ENCODE measurements around the gene TFG.

TFG gene

GRCh38 chr3:100697723-100698285 is 11.5 kb upstream of the TFG start:
- Histone ChIP-seq H3K4me2 (ENCODE audit: low read depth, low read length) (no peak overlapping the region), H3K27ac (ENCODE audit: low read length) (no peak overlapping the region), H4K20me1 (ENCODE audit: insufficient read depth, low read length) (no peaks in the 10 kb centered on the region), H3K9ac (ENCODE audit: low read length) (no peak overlapping the region), H3K9me3 (replicated peaks; ENCODE audit: insufficient read depth, low read length) (no peaks in the 10 kb centered on the region), H2AFZ (ENCODE audit: low read length) (no peak overlapping the region), H3K79me2 (ENCODE audit: low read length) (no peaks in the 10 kb centered on the region), H3F3A (ENCODE audit: insufficient read depth, low read length) (peaks cover 4% of the 10 kb centered on the region), H3K4me3 (ENCODE audit: low read length) (no peak overlapping the region), H3K27me3 (replicated peaks; ENCODE audit: insufficient read depth, low read length) (no peaks in the 10 kb centered on the region), H3K36me3 (replicated peaks; ENCODE audit: insufficient read depth, low read length) (no peaks in the 10 kb centered on the region), H3K9me2 (replicated peaks; ENCODE audit: insufficient read depth, low read length) (no peaks in the 10 kb centered on the region), H3K4me1 (ENCODE audit: low read length) (peaks cover 8% of the 10 kb centered on the region)
- DNase-seq: no peak
- no peak for TF ChIP-seq EZH2 (optimal IDR thresholded peaks at IDR 0.05; ENCODE audit: low read depth, low read length)
- TF ChIP-seq, protein P1, sequence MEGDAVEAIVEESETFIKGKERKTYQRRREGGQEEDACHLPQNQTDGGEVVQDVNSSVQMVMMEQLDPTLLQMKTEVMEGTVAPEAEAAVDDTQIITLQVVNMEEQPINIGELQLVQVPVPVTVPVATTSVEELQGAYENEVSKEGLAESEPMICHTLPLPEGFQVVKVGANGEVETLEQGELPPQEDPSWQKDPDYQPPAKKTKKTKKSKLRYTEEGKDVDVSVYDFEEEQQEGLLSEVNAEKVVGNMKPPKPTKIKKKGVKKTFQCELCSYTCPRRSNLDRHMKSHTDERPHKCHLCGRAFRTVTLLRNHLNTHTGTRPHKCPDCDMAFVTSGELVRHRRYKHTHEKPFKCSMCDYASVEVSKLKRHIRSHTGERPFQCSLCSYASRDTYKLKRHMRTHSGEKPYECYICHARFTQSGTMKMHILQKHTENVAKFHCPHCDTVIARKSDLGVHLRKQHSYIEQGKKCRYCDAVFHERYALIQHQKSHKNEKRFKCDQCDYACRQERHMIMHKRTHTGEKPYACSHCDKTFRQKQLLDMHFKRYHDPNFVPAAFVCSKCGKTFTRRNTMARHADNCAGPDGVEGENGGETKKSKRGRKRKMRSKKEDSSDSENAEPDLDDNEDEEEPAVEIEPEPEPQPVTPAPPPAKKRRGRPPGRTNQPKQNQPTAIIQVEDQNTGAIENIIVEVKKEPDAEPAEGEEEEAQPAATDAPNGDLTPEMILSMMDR (IDR thresholded peaks at IDR 0.05; ENCODE audit: low read length): no peak

DNA sequence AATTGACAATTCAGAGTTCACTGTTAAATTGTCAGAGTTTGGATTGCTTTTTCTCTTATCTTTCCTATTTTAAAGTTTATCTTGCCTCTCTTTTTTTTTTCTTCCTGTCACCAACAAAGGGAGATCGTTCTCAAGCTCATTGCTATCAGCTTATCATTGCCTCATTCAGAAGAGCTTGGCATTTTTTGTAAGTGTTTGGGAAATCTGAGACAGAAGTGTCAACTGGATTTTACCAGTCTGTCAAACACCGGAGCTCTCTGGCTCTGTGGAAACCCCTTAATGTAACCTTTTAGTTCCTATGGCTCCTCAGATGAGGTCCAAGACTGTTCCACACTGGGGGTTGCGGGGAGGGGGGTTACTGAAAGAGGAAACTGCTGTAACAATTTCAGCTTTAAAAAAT is 10.6 kb upstream of the TFG start:
- Histone ChIP-seq H3K79me2 (ENCODE audit: low read length) (no peaks in the 10 kb centered on the region), H3K27me3 (replicated peaks; ENCODE audit: insufficient read depth, low read length) (no peaks in the 10 kb centered on the region)
- no peak for TF ChIP-seq EZH2 (optimal IDR thresholded peaks at IDR 0.05; ENCODE audit: low read depth, low read length)
- TF ChIP-seq, protein P1 (IDR thresholded peaks at IDR 0.05; ENCODE audit: low read length): no peak
- no peak for TF ChIP-seq EZH2phosphoT487 (IDR thresholded peaks at IDR 0.05; ENCODE audit: low read length)

DNA sequence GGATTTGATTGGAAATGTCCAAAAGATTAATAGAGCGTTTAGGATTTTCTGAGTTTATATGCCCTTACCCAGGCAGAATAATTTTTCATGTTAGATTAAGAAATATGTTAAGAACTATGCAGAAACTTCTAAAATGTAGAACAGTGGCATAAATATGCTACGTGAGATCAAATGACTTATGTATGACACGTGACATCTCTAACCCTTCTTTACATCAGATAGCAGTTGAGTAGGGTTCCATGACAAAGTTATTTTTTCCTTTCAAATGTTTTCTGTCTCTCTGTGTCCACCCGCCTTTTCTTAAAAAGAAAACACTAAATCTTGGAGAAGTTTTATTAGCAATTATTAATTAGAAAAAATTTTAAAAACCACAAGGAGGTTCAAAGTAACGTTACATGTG is 8.6 kb upstream of the TFG start:
- no peaks in the 10 kb centered on the region for H3K9me2 ChIP-seq (replicated peaks; ENCODE audit: insufficient read depth, low read length)
- H3K27me3 ChIP-seq (replicated peaks; ENCODE audit: insufficient read depth, low read length): no peaks in the 10 kb centered on the region
- H3K36me3 ChIP-seq (replicated peaks; ENCODE audit: insufficient read depth, low read length): no peaks in the 10 kb centered on the region
- no peaks in the 10 kb centered on the region for H3K9me3 ChIP-seq (replicated peaks; ENCODE audit: insufficient read depth, low read length)
- no peaks in the 10 kb centered on the region for H4K20me1 ChIP-seq (ENCODE audit: insufficient read depth, low read length)
- peaks cover 10% of the 10 kb centered on the region for H3F3A ChIP-seq (ENCODE audit: insufficient read depth, low read length)
- H3K9ac ChIP-seq (ENCODE audit: low read length): no peak overlapping the region
- no peak overlapping the region for H2AFZ ChIP-seq (ENCODE audit: low read length)
- no peak overlapping the region for H3K4me3 ChIP-seq (ENCODE audit: low read length)
- DNase-seq: no peak
- H3K4me1 ChIP-seq (ENCODE audit: low read length): peaks cover 18% of the 10 kb centered on the region
- no peak overlapping the region for H3K4me2 ChIP-seq (ENCODE audit: low read depth, low read length)
- H3K27ac ChIP-seq (ENCODE audit: low read length): no peak overlapping the region
- no peaks in the 10 kb centered on the region for H3K79me2 ChIP-seq (ENCODE audit: low read length)
- TF ChIP-seq, protein P1 (IDR thresholded peaks at IDR 0.05; ENCODE audit: low read length): no peak
- TF ChIP-seq EZH2phosphoT487 (IDR thresholded peaks at IDR 0.05; ENCODE audit: low read length) (no peak), EZH2 (optimal IDR thresholded peaks at IDR 0.05; ENCODE audit: low read depth, low read length) (no peak)

More for the DNA sequence above, 10.6 kb upstream of the TFG start:
- Histone ChIP-seq H3K9ac (ENCODE audit: low read length) (no peak overlapping the region), H2AFZ (ENCODE audit: low read length) (no peak overlapping the region), H3K27ac (ENCODE audit: low read length) (no peak overlapping the region), H3K36me3 (replicated peaks; ENCODE audit: insufficient read depth, low read length) (no peaks in the 10 kb centered on the region), H3K4me1 (ENCODE audit: low read length) (peaks cover 17% of the 10 kb centered on the region), H3K4me2 (ENCODE audit: low read depth, low read length) (no peak overlapping the region), H4K20me1 (ENCODE audit: insufficient read depth, low read length) (no peaks in the 10 kb centered on the region), H3F3A (ENCODE audit: insufficient read depth, low read length) (peaks cover 10% of the 10 kb centered on the region), H3K9me3 (replicated peaks; ENCODE audit: insufficient read depth, low read length) (no peaks in the 10 kb centered on the region), H3K4me3 (ENCODE audit: low read length) (no peak overlapping the region), H3K9me2 (replicated peaks; ENCODE audit: insufficient read depth, low read length) (no peaks in the 10 kb centered on the region)
- DNase-seq: no peak

Measured in MM.1S (cell line).